Uterus (tissue), 4 donors: ENCODE data around the gene KRTAP5-2. TPM values are rescaled to one million over a fixed set of nuclear protein-coding genes. Genes with fewer than 3 reads are reported as not detected.

ENCODE experiments used
- DNase-seq, 2 donors: peaks; one replicate each; pipeline ENCODE4 v3.0.0-alpha.2; 2019 to 2020
- H3K27ac ChIP-seq, 2 donors: fragments of 200-600 bp; sonication (generic); 1 replicate in 1 of 2; 2 replicates in 1 of 2; pipeline ENCODE4 v1.5.1; 2016 to 2018
- H3K27me3 ChIP-seq, 2 donors: fragments of 200-600 bp; sonication (generic); one replicate each; pipeline ENCODE4 v1.5.1; 2018 to 2019; ENCODE audit warnings: control low read depth in 1 of 2
- H3K36me3 ChIP-seq, 2 donors: fragments of 200-600 bp; sonication (generic); one replicate each; pipeline ENCODE4 v1.5.1; 2019; ENCODE audit warnings: control low read depth in 1 of 2
- H3K4me1 ChIP-seq, 2 donors: fragments of 200-600 bp; sonication (generic); one replicate each; pipeline ENCODE4 v1.5.1; 2018 to 2019; ENCODE audit warnings: control low read depth in 1 of 2
- H3K4me3 ChIP-seq, 2 donors: fragments of 200-600 bp; sonication (generic); 1 replicate in 1 of 2; 2 replicates in 1 of 2; pipeline ENCODE4 v1.5.1; 2018 to 2019; ENCODE audit warnings: mild to moderate bottlenecking in 1 of 2
- H3K9me3 ChIP-seq, 2 donors: fragments of 200-600 bp; sonication (generic); one replicate each; pipeline ENCODE4 v1.5.1; 2019; ENCODE audit warnings: control low read depth in 1 of 2
- CTCF ChIP-seq, 4 experiments: fragments of 200-600 bp in 2 of 4; fragments of 450-650 bp in 2 of 4; sonication (generic) in 2 of 4; IDR thresholded peaks; one replicate each; pipeline ENCODE4 v1.5.1; 2016 to 2019; ENCODE audit warnings: antibody characterized with exemption in 4 of 4, mild to moderate bottlenecking in 2 of 4, moderate library complexity in 1 of 4
- POLR2A ChIP-seq, 2 donors: fragments of 450-650 bp; IDR thresholded peaks; one replicate each; pipeline ENCODE4 v1.6.1; 2016; ENCODE audit warnings: antibody characterized with exemption in 2 of 2, mild to moderate bottlenecking in 1 of 2, moderate library complexity in 1 of 2
- intact Hi-C: fragments of 100-400 bp; cut with DNase I; formaldehyde crosslinking; loops from one replicate; pipeline ENCODE4 v1.15.1; 2023; ENCODE audit warnings: low total_unique reads
- total RNA-seq, 4 donors: library from RNA; depleted of rRNA in 3 of 4; stranded (reverse); fragments of >200 nt in 3 of 4; gene quantifications; one replicate each; pipeline versions ENCODE4 v1.1.0 to v1.2.4, GENCODE V29; 2014 to 2023
- donor health status: DM: yes; HTN: yes; CAD: no.

Gene KRTAP5-2
- total RNA-seq, 4 donors from 2014 or later, result not detected

DNA sequence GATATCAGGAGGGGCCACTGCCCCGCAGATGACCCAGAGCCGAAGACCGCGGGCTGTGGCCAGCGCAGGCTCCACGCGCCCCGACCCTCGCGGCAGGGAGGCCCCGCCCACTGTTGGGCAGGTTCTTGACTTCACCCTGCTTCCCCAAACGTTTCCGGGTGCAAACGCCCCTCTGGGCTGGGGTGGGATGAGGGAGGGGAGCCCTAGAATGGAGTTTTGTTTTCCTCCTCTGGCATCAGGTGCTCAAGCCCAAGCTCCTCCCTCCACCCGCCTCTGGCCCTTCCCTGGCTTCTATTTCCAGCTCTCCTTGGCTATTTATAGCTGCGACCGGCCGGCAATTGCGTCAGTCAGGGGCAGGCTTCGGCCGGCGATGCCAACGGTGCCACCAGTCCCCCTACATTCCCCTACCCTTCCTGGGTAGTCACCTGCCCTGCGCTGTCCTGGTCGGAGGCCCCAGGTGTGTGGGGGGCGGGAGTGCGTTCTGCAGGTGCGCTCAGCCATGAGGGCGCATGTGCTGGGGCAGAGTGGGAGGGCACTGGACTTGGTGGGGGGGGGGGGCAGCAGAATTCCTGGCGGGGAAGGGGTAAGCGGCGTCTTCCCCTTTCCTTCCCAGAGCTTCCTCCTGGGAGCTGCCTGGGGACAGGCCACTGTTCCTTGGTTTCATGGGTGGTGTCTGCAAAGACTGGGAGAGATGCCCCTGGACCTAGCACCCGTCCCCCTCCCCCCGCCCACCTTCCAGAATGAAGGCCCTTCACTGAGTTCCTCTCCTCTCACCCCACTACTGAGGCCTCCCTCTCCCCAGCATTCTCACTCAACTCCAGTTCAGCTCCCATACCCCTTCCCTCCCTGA is 49.6 kb downstream of the KRTAP5-2 start:
- H3K4me3 ChIP-seq, result peak overlapping the region in 1 of 2 donors; percentile 4
- H3K36me3 ChIP-seq, result no peaks in the 10 kb centered on the region
- H3K27me3 ChIP-seq, result peaks cover 0 to 3% of the 10 kb centered on the region in 2 donors
- DNase-seq, result peak; percentile 68 to 76
- H3K4me1 ChIP-seq, result peaks cover 0 to 16% of the 10 kb centered on the region in 2 donors
- intact Hi-C loops, result no loop called here
- TF ChIP-seq POLR2A (IDR thresholded peaks at IDR 0.05) (peak; percentile 37 to 43), CTCF (IDR thresholded peaks at IDR 0.05) (no peak)
- H3K9me3 ChIP-seq, result no peaks in the 10 kb centered on the region
- peak overlapping the region; percentile 60 to 61 for H3K27ac ChIP-seq

- peak overlapping the region; percentile 55 to 61 for H3K27ac ChIP-seq
- TF ChIP-seq CTCF (IDR thresholded peaks at IDR 0.05) (no peak), POLR2A (IDR thresholded peaks at IDR 0.05) (no peak)
- no peak for DNase-seq
- H3K36me3 ChIP-seq, result no peaks in the 10 kb centered on the region
- no peaks in the 10 kb centered on the region for H3K9me3 ChIP-seq
- H3K27me3 ChIP-seq, result peaks cover 0 to 3% of the 10 kb centered on the region in 2 donors
- H3K4me3 ChIP-seq, result no peak overlapping the region
- H3K4me1 ChIP-seq, result peaks cover 0 to 16% of the 10 kb centered on the region in 2 donors
- intact Hi-C loops, result loop anchor here (2.0 kb wide), 1 partner anchor 27 kb away; no protein-coding TSS in a partner anchor
Observed at GRCh38 chr11:1547467-1548098, 50.5 kb downstream of the KRTAP5-2 start.

Other genes with a start within 250 kb of the KRTAP5-2 start
- gene BRSK2, start 208.4 kb downstream of the KRTAP5-2 start, total RNA-seq, result 1 to 10 TPM in 2 of 4 donors, not detected in 2; 1.5 to 2.2 TPM
- 10 to 100 TPM; 17.1 to 72.6 (median 23.6) TPM for gene MOB2, start 111.5 kb downstream of the KRTAP5-2 start, total RNA-seq
- 10 to 100 TPM in 1 of 4 donors, 1 to 10 TPM in 2, under 1 TPM in 1; under 0.01 to 21.7 (median 3.1) TPM for gene DUSP8, start 26.0 kb downstream of the KRTAP5-2 start, total RNA-seq
- not detected for gene KRTAP5-1, start 13.0 kb downstream of the KRTAP5-2 start, total RNA-seq
- gene KRTAP5-3, start 10.2 kb upstream of the KRTAP5-2 start, total RNA-seq, result not detected
- not detected for gene KRTAP5-4, start 23.8 kb upstream of the KRTAP5-2 start, total RNA-seq
- gene KRTAP5-5, start 31.5 kb upstream of the KRTAP5-2 start, total RNA-seq, result not detected
- gene KRTAP5-6, start 98.9 kb upstream of the KRTAP5-2 start, total RNA-seq, result not detected
- gene IFITM10, start 152.3 kb upstream of the KRTAP5-2 start, total RNA-seq, result under 1 TPM in 1 of 4 donors, not detected in 3; 0.85 TPM
- 100 to 1,000 TPM in 2 of 4 donors, 10 to 100 TPM in 2; 80.0 to 188 (median 126) TPM for gene CTSD, start 165.6 kb upstream of the KRTAP5-2 start, total RNA-seq
- gene SYT8, start 236.7 kb upstream of the KRTAP5-2 start, total RNA-seq, result 1 to 10 TPM in 1 of 4 donors, not detected in 3; 2.0 TPM
- 1 to 10 TPM in 1 of 4 donors, under 1 TPM in 1, not detected in 2; 0.95 to 1.5 TPM for gene TNNI2, start 240.7 kb upstream of the KRTAP5-2 start, total RNA-seq